HG02678 (cell line): ENCODE measurements around the gene RFFL.

Experiments used
- ATAC-seq: cut with Tn5 transposase; IDR thresholded peaks from one replicate; pipeline ENCODE4 v1.9.1; 2021; ENCODE audit warnings: mild to moderate bottlenecking, moderate library complexity; ENCODE audit not compliant: unreplicated experiment

Gene RFFL

DNA sequence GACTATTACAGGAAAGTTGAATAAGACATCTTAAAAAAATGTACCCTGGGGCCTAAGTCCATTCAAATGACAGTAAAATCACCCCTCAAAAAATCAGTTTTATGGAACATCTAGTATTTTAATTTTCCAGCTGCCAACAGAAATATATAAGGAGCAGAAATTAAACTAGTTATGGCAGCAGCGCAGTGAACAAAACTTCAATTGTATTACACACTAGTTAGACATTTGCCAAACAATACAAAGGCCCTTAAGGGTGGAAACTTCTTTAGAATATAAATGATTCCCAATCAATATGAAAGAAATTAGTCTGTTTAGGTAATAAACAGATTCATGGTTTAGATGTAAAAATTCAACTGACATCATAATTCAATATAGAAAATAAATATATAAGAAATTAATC, 18.1 kb upstream of the RFFL start:
- no peak for ATAC-seq

DNA sequence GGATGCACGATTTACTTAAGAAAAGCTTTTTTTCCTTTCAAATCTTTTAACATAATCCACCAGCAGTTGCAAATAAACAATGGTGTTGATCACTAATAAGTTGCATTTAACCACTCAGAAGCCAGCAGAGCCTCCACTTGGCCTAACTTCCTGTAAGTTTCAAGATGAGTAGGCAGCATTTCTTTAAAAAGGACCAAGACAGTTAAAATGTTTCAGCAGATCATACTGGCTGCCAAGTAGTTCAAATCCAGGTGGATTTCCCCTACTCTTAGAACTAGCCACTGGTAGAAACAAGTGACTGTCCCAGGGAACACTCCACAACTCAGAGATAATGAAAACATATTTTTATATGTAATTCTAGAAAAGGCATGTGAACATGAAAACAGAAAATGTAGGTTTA, 17.0 kb upstream of the RFFL start:
- ATAC-seq = no peak

DNA sequence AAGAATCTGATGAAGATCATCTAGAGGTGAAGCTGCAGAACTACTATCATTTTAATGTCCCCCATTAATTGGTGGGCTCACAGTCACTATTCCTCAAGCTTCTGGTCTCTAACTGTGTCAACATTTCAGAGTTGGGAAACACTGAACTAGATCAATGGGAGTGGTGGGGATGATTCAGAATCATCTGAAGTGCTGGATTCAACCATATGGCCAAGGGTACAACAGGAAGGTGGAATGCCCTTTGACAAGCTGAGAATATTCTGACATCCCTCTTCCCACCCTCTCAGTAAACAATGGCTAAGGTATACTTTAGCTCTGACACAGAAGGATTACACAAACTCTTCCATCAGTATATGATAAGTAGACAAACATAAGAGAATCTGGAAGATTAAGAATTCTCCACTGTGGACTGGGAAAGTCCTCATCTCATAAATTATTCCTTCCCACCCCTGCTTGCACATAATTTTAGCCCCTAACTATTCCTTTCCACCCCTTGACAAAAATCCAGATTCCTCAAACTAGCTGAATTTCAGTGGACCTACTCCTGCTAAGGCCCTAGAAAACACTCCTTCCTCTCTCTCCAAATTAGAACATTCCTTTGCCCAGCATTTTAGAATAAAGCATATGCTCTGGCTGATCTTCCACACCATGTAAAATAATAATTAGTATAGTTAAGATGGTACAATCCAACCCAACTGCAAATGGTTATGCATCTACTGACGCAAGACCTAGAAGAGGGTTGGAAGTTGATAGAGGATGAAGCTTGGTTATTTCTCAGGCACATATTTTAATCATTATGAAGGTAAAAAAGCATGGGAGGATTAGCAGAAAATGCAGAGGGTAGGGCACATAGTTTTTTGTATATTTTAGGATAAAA, 16.3 kb upstream of the RFFL start:
- ATAC-seq = no peak

DNA sequence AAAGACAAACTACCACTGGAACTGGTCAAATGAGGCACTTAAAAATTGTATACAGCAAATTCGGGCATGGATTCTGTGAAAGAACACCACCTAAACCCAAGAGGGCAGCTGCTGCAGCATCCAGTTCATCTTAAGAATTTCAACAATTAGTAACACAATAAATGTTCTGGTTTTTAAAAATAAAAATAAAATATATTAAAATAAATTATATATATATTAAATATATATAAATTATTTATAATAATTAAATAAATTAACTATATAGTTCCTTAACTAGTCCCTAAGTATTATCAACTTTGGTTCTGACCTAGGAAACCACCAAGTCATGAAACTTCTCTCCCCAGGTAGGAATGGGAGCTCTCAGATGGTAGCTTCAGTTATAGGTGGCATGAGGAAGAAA, 13.4 kb upstream of the RFFL start:
- ATAC-seq = no peak

DNA sequence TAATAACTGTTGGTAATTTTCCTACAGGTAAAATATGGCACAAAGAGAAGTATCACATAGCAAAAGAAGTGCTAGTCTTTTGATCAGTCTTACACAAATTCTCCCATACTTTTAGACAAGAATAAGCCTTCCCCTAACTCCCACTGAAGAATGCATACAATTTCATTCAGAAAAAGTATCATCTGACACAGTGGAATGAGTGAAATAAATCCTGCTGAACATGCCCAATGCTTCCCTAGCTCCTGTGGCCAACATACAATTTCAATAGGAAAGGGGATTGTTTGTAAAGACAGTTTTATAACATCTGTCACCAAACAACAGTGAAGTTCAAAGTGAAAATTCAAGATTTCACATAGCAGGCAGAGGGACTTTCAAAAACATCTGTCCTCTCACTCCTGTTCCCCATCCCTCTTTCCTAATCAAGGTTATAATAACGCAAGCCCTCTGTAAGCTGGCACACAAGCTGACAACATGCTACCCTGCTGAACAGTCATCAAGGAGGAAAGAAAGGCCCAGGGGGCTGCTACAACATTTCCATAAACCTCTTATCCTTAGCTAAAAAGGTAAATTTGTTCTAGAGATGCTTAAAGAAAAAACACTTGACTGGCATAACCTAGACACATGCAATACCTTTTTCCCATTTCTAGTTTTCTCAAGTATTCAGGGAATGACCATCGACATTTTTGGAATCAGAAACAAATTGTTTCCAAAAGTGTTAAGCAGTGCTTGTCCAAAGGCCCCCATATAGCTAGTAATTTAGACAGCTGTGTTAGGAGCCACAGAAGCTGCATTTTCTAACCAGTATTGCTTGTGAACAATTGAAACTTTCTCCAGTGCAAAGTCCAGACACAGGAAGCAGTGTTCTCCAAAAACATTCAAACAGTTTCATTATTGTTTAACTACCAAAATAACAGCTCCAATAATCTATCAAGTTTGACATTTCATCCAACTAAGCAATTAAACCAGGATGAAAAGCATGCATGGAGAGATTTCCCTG, 11.5 kb upstream of the RFFL start:
- ATAC-seq = no peak

DNA sequence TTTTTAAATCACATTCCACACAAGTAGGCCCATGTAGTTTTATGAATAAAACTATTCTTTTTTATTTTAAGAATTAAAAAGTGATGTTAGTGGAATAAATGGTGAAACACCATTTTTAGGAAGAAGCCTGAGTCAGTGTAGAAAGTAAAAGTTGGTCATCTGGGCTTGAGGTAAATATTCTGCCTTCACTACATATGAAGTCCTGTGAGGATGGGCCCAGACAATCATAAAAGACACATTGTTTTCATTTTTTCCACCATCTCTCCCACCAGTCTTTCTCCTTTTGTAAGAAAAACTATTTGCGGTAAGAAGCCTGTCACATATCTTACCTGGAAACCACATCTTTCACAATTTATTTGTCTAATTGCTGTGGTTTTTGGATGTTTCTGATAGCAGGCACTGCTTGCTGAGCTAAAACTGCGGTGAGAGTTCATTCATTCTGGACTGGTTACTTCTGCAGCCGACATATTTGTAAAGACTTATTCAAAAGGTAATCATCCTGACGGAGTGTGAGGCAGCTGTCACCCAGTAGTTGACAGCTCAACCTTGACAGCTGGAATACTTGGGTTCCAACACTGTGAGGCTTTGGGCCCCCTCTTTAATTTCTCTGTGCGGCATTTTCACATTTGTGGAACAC, 10.6 kb upstream of the RFFL start:
- ATAC-seq = no peak

DNA sequence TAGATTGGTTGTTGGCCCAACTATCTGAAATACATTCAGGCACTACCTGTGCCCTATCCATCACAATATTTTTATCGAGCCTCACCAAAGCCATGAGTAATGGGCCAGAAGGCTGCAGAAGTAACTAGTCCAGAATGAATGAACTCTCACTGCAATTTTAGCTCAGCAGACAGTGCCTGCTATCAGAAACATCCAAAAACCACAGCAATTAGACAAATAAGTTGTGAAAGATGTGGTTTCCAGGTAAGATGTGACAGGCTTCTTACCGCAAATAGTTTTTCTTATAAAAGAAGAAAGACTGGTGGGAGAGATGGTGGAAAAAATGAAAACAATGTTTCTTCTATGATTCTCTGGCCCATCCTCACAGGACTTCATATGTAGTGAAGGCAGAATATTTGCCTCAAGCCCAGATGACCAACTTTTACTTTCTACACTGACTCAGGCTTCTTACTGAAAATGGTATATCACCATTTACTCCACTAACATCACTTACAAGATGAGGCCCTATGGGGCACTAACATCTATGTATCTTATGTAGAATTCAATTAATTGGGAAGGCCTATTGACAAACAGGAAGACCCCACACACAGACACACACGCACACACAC, 9.8 kb upstream of the RFFL start:
- ATAC-seq = no peak

DNA sequence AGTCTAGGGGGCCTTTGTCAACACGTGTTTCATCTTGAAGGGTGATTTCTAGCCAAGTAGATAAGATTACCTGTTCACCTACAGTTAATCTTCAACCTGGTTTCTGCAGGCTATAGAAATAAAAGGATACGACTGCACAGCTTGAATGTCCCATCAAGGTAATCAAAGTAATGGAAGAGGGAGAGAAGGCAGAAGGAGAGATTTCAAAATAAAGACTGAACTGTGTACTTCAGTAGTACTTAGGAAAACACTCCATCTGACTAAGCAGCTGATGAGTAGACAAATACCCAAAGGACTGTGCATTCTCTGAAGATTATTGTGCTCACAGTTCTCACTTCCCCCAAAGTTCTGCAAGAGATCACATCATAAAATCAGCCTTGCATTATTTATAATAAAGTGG, 5.8 kb upstream of the RFFL start:
- no peak for ATAC-seq

DNA sequence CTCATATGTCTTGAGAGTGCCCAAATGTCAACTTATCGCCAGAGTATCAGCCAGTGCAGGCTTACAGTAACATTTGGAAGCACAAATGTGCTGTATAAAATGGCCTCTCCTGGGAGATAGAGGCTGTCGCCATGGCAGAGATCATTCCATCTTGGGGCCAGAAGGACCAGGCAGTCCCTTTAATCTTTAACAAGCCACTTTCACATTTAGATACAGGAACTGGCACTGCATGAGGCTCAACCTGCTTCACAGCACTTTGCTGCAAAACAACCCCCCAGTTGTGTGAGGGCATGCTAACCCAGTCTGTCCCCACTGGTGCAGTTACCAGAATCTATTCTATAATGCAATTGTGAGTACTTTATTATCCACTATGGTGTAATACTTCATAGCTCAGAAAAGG, 4.7 kb upstream of the RFFL start:
- ATAC-seq = no peak

DNA sequence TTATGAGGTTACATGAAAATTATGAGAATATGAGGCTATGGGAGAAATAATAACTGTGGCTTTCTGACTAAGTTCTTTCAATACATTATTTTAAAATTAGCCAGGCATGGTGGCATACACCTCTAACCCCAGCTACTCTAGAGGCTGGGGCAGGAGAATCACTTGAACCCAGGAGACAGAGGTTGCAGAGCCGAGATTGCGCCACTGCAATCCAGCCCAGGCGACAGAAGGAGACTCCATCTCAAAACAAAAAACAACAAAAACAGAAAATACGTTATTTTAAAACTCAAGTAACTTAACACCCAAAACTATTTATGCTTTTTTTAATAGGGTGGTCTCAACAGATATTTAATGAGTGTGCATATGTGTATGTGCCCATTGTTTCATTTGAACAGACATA, 2.4 kb upstream of the RFFL start:
- ATAC-seq = no peak

DNA sequence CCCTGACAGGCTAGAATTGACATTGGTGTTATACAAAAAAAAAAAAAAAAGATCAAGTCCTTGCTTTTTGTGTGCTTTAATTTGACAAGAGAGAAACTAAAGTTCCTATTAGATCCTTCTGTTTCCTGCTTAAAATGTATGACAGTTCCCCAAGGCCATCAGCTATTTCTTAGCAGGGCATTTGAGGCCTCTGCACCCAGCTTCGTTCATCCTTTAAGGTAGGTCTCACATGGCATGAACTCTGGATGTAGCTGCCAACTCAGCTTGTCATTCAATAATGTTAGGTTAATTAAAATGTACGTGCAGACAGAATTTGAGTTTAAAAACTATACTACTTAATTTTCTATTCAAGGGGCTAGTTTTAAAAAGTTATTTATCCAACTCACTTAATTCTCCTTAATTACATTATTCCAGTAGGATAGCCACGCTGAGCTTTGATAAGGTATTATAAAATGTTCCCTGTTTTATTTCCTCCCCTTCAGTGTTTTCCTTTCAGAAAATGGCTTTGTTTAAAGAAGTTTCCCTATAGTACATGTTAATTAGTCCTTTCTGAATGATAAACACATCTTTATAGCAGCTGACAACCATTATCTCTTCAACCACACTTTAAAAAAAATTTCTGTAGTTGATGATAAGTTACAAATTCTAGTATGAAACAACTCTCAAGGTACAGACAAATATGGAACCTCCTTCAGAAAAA, 1.2 kb upstream of the RFFL start:
- ATAC-seq = no peak

DNA sequence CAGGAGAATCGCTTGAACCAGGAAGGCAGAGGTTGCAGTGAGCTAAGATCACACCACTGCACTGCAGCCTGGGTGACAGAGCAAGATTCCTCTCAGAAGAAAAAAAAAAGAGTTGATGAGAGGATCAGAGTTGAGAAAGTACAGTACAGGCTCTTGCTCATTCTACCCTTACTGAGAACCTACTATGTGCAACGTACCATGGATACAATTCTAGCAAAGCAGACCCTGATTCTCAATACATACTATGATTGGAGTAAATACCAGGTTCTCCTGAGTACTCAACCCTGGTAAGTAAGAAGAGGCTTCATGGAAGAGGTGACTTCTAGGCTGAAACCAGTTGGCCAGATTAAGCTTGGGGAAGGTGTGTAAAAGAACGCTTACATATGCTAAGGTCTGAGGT, 1.2 kb downstream of the RFFL start:
- no peak for ATAC-seq

DNA sequence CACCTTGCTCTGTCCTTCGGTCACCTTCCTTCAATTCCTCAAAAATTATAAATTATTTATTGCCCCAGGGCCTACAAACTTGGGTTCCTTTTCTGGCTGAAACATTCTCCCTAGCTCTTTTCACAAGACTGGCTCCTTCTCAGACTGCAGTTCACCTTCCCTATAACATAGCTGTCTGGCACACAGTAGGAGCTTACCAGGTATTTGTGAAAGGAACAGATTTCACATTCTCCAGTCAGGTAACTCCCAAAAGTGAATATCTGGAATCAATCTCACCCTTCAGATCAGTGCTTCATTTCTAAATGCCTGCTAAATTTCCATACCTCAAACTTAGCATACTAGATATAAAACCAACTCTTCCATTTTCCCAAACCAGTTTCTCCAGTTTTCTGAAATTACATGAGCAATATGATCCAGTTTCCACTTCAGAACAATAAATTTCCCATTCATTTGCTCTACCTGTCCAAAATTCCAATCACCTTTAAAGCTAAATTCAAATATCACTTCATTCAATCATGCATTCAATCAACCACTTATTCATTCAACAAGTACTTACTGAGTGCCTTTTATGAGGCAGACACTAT, 6.1 kb downstream of the RFFL start:
- no peak for ATAC-seq

DNA sequence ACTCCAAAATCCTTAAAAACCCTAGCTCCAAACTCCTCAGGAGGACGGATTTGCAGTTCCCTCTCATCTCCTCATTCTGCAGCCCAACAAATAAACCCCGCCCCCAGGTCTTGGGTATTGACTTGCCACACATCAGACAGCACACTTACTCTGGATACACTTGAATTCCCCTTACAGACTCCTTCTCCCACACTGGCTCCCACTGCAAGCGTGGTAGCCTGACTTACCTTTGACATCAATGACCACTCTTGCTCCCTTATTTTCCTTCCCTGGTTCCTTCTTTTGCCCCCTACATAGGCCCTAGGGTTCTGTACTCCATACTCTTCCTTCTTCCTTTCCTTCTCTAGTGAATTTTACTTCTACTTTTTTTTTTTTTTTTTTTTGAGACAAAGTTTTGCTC, 7.5 kb downstream of the RFFL start:
- no peak for ATAC-seq

DNA sequence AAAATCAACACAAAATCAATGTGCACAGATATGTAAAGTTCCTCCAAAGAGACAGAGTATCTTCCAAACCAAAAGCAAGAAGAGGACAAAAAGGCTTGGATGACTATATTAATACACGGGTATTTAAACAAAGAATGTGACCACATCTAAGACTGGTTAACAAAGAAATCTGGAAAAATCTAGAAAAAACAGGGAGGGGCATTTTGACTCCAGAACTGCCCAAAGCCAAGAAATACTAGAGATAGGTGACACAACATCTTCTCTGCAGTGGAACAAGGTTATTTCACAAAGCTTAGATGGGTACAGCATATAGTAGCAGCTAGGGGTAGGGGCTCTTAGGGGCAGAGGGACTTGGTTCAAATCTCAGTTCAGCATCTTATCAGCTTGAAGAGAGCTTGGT, 10.3 kb downstream of the RFFL start:
- ATAC-seq = no peak

DNA sequence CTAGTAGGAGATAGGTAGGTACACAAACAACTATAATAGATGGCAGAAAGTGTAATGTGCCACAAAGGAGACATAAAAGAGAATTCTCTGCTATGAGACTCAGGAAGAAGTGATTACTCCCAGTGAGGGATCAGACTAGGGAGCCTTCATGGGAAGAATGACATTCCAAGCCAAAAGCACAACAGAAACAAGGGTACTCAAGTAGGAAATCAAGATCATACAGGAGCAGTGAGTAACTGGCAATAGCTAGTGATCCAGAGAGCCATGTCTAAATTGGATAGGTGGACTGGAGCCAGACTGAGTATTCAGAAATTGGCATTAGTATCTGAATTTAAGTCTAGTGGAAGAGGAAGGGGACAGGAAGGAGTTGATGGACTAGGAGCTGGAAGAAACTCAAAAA, 10.7 kb downstream of the RFFL start:
- ATAC-seq = no peak

DNA sequence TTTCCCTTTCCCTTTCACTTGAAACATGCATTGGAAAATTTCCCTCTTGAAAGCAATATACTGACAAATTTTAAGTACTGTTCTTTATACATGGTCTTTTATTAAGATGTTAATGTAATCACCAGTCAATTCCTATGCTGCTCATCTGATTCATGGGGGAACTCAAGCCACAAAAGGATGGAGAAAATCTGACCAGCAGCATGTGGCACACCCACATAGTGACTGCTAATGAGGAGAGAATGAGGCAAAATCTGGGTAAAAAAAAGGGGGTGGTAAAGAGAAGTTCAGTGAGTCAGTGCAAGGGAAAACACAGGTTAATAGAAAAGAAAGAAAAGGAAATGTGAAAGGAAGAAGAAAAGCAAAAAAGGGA, 11.3 kb downstream of the RFFL start:
- no peak for ATAC-seq

DNA sequence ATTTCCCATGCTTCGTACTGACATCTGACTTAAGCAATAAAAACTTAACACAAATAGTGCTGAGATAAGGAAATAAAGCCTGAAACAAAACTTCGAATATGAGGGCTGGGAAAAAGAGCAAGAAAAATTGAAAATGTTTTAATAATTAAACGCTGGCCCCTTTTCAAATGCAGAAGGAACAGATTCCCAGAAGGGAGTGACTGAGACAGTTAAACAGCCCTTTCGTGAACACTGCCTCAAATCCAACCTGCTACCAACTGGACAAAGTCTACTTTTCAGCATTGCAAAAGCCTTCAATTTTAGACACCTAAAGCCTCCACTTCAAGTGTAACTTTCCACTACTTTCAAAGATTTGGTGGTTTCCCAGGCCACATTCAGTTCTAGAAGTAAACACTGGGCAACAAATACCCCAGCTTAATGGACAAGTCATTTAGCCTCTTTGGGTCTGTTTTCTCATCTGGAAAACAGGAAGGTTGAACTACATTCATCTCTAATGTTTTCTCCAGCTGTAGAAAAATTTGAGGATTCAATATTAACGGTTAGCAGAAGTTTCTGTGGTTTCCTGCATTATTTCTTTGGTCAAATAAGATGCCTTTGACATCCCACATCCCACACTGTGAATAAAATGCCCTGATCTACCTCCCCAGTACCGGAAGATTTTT, 11.8 kb downstream of the RFFL start:
- no peak for ATAC-seq

DNA sequence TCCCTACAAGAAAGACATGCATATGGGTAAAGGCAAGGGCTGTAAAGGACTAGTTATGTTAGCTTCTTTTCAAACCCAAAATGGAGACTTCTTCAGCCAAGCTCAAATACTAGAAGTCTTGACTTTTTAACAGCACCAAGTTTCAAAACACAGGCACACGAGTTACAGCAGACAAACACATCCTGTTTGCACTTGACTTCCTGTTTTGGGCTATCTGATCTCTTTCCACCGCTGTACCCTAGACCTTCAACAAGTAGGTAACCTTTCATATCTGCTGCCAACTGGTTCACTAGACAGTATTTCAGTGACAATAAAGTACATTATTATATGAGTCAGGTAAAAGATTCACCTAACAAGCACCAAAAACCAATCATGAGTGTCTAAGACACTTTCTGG, 12.3 kb downstream of the RFFL start:
- peak; percentile 57 for ATAC-seq

DNA sequence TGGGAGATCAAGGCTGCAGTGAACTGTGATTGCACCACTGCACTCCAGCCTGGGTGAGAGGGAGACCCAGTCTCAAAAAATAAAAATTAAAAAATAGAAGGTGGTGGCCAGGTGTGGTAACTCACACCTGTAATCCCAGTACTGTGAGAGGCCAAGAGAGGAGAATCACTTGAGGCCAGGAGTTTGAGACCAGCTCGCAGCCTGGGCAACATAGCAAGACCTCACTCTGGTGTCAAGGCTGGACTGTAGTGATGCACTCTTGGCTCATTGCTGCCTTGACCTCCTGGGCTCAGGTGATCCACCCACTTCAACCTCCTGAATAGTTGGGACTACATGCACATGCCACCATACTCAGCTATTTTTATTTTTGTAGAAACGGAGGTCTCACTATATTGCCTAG, 13.3 kb downstream of the RFFL start:
- ATAC-seq = no peak
